Peyer's patch (tissue), 4 donors: ENCODE data around the gene CNKSR3.

Experiments used
- CTCF ChIP-seq, 6 experiments: fragments of 450-650 bp in 4 of 6; fragments of 200-600 bp in 2 of 6; sonication (generic) in 1 of 6; IDR thresholded peaks; one replicate each; pipeline ENCODE4 v1.5.1; 2017 to 2019; ENCODE audit warnings: antibody characterized with exemption in 6 of 6, mild to moderate bottlenecking in 3 of 6, moderate library complexity in 1 of 6
- POLR2A ChIP-seq, 2 donors: fragments of 450-650 bp; IDR thresholded peaks; one replicate each; pipeline ENCODE4 v1.5.1; 2017; ENCODE audit warnings: antibody characterized with exemption in 2 of 2, mild to moderate bottlenecking in 2 of 2, moderate library complexity in 2 of 2

- no peak for TF ChIP-seq CTCF (IDR thresholded peaks at IDR 0.05)
- TF ChIP-seq POLR2A (IDR thresholded peaks at IDR 0.05), result no peak
Measured at GRCh38 chr6:154358019-154358545, 152.4 kb downstream of the CNKSR3 start.
